Heart right ventricle (tissue), 16 donors: Measurements from ENCODE around the gene RHBDL3. TPM values are rescaled to one million over a fixed set of nuclear protein-coding genes. Genes with fewer than 3 reads are reported as not detected.

Experiments
- ATAC-seq, 8 donors: fragments of 200-7000 bp; cut with Tn5 transposase; one replicate each; pipeline ENCODE4 v1.9.1; 2020; ENCODE audit warnings: mild to moderate bottlenecking in 8 of 8, moderate library complexity in 8 of 8, moderate number of reproducible peaks in 1 of 8
- DNase-seq, 2 donors: peaks; one replicate each; pipeline ENCODE4 v3.0.0-alpha.2; 2020
- H3K27ac ChIP-seq, 10 donors: fragments of 200-600 bp; sonication (generic) in 2 of 10; one replicate each; pipeline versions ENCODE4 v1.5.0 to v1.8.0; 2020 to 2022; ENCODE audit warnings: mild to moderate bottlenecking in 3 of 10
- H3K27me3 ChIP-seq, 7 donors: fragments of 200-600 bp; one replicate each; pipeline ENCODE4 v1.8.0; 2021 to 2022; ENCODE audit warnings: mild to moderate bottlenecking in 2 of 7
- H3K36me3 ChIP-seq, 9 donors: fragments of 200-600 bp; sonication (generic) in 1 of 9; one replicate each; pipeline versions ENCODE4 v1.5.0 to v1.8.0; 2020 to 2022; ENCODE audit warnings: mild to moderate bottlenecking in 2 of 9
- H3K4me1 ChIP-seq, 9 donors: fragments of 200-600 bp; sonication (generic) in 1 of 9; one replicate each; pipeline versions ENCODE4 v1.5.0 to v1.8.0; 2020 to 2022; ENCODE audit warnings: mild to moderate bottlenecking in 4 of 9
- H3K4me3 ChIP-seq, 10 donors: fragments of 200-600 bp; sonication (generic) in 2 of 10; one replicate each; pipeline versions ENCODE4 v1.5.0 to v1.8.0; 2020 to 2022; ENCODE audit warnings: mild to moderate bottlenecking in 7 of 10, moderate library complexity in 2 of 10
- H3K9me3 ChIP-seq, 11 donors: fragments of 200-600 bp in 10 of 11; sonication (generic) in 2 of 11; one replicate each; pipeline versions ENCODE4 v1.5.0 to v1.8.0; 2013 to 2022; ENCODE audit warnings: mild to moderate bottlenecking in 2 of 11, control low read depth in 1 of 11, moderate library complexity in 1 of 11
- WGBS, 2 donors: extraction: QIAGEN DNeasy Blood & Tissue Kit; methylation state at CpG; one replicate each; pipeline ENCODE4 v1.1.7; 2013; ENCODE audit warnings: inconsistent platforms in 1 of 2; 5-methylcytosine and 5-hydroxymethylcytosine counted together
- intact Hi-C, 10 donors: fragments of 100-400 bp; cut with DNase I; formaldehyde crosslinking; loops; one replicate each; pipeline versions ENCODE4 v1.11.1 to v1.14.2; 2022
- polyA plus RNA-seq, 2 donors: library from polyadenylated mRNA; stranded (reverse); fragments of 200-250 nt; gene quantifications; one replicate each; pipeline ENCODE4 v1.2.3, GENCODE V29; 2013
- total RNA-seq, 10 donors: library from RNA; stranded (reverse); fragmentation: NEBNext Ultra II Directional in 3 of 10; extraction: Animal tissue kit (Norgen Biotek cat#: 25700) in 3 of 10; gene quantifications; one replicate each; pipeline versions ENCODE4 v1.2.1 to v1.2.4, GENCODE V29; 2021 to 2023
- TF ChIP-seq, protein P1 (sequence below), 9 donors: fragments of 200-600 bp; sonication (generic) in 2 of 9; IDR thresholded peaks; one replicate each; pipeline versions ENCODE4 v1.5.0 to v1.8.0; 2021 to 2022; ENCODE audit warnings: antibody characterized with exemption in 9 of 9, mild to moderate bottlenecking in 5 of 9, moderate library complexity in 1 of 9
- donor health status: Arrhythmogenic right ventricular cardiomyopathy.
- donor health status: ischemic (EF 13 %, LVEDD 7.1; RV severe dilation, severe dysfunction).
- donor health status: healthy with polysubstance abuse.
- donor health status: DM: no; HTN: yes; CAD: no.
- donor health status: DM: no; HTN: no; CAD: no.
- donor health status: ischemic (EF 25% LVEDD 6.9; RV normal size, moderate dysfunction).
- donor health status: ischemic (EF 25% LVEDD 5.7; RV mildly dilated, moderate dysfunction).
- donor health status: healthy.
- donor health status: DM: yes; HTN: yes; CAD: no.
- donor health status: Ischemic cardiomyopathy.
- donor health status: ischemic (EF 35%, LVEDD 5.7; RV mildly dilated, moderate dysfunction).
- donor health status: nonischemic (EF 11% LVEDD 7.7; RV severe dilation, severe dysfunction).
- donor health status: DM: yes; HTN: yes; CAD: no.
- donor health status: PGD.
- donor health status: ischemic (EF 29% LVEDD 5.4; RV normal size, mild dysfunction).
- donor health status: nonischemic (EF 23%, LVEDD 6.1; RV moderate dilation, normal function).

The RHBDL3 gene
- total and polyA plus RNA-seq, 12 donors, result 0.07 to 3.7 (median 0.30) TPM; not detected in 2

DNA sequence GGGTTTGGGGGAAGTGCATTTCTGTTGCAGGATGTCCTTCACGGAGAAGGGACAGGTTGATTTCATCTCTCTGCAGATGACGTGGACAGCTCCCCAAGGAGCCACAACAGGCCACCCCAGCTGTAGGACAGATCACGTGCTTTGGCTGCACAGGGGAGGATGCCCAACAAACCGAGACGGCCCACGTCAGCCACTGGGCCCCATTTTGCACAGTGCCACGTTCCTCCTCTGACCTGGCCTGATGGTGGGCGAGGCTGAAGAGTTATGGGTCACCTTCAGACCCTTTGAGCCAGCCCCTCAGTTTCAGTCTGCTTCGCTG lies 9.0 kb upstream of the RHBDL3 start:
- no peak overlapping the region for H3K4me3 ChIP-seq
- WGBS, 2 donors, result 75 to 76% methylated on average over 9 of the region's 9 CpGs
- intact Hi-C loops, result no loop called here
- no peaks in the 10 kb centered on the region for H3K9me3 ChIP-seq
- TF ChIP-seq, protein P1, sequence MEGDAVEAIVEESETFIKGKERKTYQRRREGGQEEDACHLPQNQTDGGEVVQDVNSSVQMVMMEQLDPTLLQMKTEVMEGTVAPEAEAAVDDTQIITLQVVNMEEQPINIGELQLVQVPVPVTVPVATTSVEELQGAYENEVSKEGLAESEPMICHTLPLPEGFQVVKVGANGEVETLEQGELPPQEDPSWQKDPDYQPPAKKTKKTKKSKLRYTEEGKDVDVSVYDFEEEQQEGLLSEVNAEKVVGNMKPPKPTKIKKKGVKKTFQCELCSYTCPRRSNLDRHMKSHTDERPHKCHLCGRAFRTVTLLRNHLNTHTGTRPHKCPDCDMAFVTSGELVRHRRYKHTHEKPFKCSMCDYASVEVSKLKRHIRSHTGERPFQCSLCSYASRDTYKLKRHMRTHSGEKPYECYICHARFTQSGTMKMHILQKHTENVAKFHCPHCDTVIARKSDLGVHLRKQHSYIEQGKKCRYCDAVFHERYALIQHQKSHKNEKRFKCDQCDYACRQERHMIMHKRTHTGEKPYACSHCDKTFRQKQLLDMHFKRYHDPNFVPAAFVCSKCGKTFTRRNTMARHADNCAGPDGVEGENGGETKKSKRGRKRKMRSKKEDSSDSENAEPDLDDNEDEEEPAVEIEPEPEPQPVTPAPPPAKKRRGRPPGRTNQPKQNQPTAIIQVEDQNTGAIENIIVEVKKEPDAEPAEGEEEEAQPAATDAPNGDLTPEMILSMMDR (IDR thresholded peaks at IDR 0.05), result no peak
- no peak for DNase-seq
- ATAC-seq, result no peak
- H3K27ac ChIP-seq, result no peak overlapping the region
- H3K36me3 ChIP-seq, result no peaks in the 10 kb centered on the region
- peaks cover 0 to 10% (median 0%) of the 10 kb centered on the region in 9 donors for H3K4me1 ChIP-seq
- H3K27me3 ChIP-seq, result peaks cover 0 to 18% (median 0%) of the 10 kb centered on the region in 7 donors

DNA sequence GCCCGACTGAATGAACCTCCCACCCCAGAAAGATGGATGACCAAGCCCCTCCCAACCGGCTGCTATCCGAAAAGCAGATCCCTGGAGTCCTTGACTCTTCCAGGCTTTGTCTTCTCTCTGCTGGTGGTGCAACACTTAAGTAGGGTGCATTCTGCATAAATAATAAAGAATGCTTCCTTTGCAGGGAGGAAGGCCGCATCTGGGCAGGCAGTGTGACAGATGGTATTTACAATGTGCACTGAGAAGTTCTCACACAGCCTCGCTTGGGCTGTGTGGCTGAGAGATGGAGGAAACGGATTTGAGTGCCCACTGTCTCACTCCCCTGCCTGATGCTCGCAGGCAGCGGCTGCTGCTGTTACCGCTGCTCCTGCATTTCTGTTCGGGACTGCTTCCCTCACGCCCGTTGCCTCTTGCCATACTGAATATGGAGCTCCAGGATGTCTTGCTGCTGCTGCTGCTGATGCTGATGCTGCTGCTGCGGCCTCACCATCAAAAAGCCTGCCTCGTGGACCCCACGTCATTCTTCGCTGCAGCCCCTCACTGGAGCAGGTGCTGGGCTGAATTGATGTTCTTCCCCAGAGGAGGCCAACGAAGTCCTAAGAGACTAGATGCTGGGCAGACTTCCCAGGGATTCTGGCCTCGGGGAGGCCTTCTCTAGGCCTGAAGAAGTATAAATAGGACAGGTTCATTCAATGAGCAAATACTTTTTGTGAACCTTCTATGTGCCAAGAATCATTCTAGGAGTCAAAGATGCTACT lies 7.1 kb upstream of the RHBDL3 start:
- ATAC-seq (no peak), DNase-seq (no peak)
- peaks cover 0 to 37% (median 10%) of the 10 kb centered on the region in 7 donors for H3K27me3 ChIP-seq
- TF ChIP-seq, protein P1 (IDR thresholded peaks at IDR 0.05), result no peak
- no peak overlapping the region for H3K4me3 ChIP-seq
- 68 to 69% methylated on average over 18 of the region's 18 CpGs for WGBS, 2 donors
- intact Hi-C loops, result no loop called here
- H3K9me3 ChIP-seq, result no peaks in the 10 kb centered on the region
- H3K36me3 ChIP-seq, result no peaks in the 10 kb centered on the region
- no peak overlapping the region for H3K27ac ChIP-seq
- H3K4me1 ChIP-seq, result peaks cover 0 to 13% (median 0%) of the 10 kb centered on the region in 9 donors

DNA sequence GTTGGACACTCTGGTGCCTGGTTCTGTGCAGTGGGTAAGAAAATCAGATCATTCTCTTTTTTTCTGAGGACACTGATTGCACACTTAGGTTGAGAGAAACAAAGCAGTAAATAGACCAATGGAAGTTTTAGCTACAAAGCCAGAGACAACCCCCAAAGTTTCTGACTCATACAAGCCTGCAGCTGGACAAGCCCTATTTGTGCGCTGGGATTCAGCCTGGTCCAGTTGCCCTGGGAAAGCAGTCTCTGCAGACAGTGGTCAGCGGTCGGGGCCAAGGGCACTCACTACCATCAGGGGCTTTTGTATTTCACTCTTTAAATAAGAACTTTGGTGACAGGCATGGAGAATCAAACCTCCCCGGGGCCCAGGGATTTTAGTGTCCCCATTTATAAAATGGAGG lies 6.0 kb upstream of the RHBDL3 start:
- H3K36me3 ChIP-seq, result no peaks in the 10 kb centered on the region
- TF ChIP-seq, protein P1 (IDR thresholded peaks at IDR 0.05), result no peak
- 79 to 82% methylated on average over 4 of the region's 4 CpGs for WGBS, 2 donors
- intact Hi-C loops, result no loop called here
- peaks cover 0 to 47% (median 19%) of the 10 kb centered on the region in 7 donors for H3K27me3 ChIP-seq
- no peak overlapping the region for H3K4me3 ChIP-seq
- no peaks in the 10 kb centered on the region for H3K9me3 ChIP-seq
- DNase-seq (no peak), ATAC-seq (no peak)
- H3K4me1 ChIP-seq, result peaks cover 0 to 13% (median 0%) of the 10 kb centered on the region in 9 donors
- H3K27ac ChIP-seq, result no peak overlapping the region

DNA sequence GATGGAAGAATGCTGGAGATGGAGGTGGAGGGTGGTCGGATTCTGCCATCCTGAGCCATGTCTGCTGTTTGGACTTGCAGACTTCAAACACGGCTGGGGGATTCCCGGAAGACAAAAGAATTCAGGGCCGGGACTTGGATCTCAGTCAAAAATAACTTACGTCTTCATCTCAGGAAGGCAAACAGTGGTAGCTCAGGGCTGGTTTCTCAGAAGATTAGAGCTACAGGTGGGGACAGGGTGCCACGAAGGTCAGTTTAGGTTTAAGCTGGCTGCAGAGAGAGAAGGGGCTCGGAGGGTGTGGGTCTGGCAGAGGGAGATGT lies 4.3 kb upstream of the RHBDL3 start:
- no peaks in the 10 kb centered on the region for H3K36me3 ChIP-seq
- ATAC-seq (no peak), DNase-seq (no peak)
- intact Hi-C loops, result no loop called here
- H3K4me3 ChIP-seq, result no peak overlapping the region
- peaks cover 0 to 19% (median 10%) of the 10 kb centered on the region in 9 donors for H3K4me1 ChIP-seq
- no peaks in the 10 kb centered on the region for H3K9me3 ChIP-seq
- TF ChIP-seq, protein P1 (IDR thresholded peaks at IDR 0.05), result no peak
- no peak overlapping the region for H3K27ac ChIP-seq
- WGBS, 2 donors, result 25 to 28% methylated on average over 7 of the region's 7 CpGs
- peaks cover 0 to 60% (median 30%) of the 10 kb centered on the region in 7 donors for H3K27me3 ChIP-seq
